ENCODE data around the gene NOTUM.
"Not testable (repeated sequence)": the region's sequence is repeated elsewhere in the genome, so short reads cannot be mapped to it uniquely, and the experiment has no call there.

The NOTUM gene

GRCh38 chr17:81956607-81957589 is 4.1 kb downstream of the NOTUM start:
- no peak for DNase-seq

DNA sequence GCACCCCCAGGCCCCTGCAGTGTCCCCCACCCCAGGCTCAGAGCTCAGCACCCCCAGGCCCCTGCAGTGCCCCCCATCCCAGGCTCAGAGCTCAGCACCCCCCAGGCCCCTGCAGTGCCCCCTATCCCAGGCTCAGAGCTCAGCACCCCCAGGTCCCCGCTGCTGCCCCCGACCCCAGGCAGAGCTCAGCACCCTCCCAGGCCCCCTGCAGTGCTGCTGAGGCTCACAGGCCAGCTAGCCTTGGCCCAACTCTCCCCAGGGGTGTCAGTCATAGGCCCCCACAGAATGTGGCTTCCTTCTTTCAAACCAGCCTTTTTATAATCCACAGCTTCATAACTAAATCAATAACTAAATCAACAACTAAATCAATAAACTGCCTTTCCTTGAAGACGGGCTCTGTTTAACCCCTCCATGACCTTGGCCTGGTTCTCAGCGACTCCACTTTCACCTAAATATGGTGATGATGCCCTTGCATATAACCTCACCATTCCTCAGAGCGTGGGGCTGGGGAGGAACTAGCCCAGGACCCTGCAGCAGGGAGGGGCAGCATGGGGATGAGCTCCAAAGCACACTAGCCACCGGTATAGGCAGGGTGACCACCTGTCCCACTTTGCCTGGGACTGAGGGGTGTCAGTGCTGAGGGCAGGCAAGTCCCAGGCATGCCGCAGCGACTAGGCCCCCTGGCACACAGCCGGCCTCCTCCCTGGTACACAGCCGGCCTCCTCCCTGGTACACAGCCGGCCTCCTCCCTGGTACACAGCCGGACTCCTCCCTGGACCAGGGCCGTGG is 5.0 kb downstream of the NOTUM start:
- DNase-seq = no peak

DNA sequence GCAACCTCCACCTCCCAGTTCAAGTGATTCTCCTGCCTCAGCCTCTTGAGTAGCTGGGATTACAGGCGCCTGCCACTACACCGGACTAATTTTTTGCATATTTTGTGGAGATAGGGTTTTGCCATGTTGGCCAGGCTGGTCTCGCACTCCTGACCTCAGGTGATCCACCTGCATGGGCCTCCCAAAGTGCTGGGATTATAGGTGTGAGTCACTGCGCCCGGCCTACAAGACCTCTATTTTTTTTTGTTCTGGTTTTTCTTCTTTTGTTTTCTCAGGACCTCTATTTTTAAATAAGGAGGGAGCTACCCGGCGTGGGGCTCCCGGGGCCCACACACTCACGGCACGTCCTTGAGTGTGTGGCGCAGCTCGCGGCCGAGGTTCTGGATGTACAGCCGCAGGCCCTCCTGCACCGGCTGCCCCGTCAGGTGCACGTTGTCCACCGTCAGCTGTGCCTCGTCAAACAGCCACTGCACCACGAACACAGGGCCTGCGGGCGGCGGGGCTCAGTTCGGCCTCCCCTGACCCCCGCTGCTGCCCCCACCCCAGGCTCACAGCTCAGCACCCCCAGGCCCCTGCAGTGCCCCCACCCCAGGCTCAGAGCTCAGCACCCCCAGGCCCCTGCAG is 5.8 kb downstream of the NOTUM start:
- no peak for DNase-seq

DNA sequence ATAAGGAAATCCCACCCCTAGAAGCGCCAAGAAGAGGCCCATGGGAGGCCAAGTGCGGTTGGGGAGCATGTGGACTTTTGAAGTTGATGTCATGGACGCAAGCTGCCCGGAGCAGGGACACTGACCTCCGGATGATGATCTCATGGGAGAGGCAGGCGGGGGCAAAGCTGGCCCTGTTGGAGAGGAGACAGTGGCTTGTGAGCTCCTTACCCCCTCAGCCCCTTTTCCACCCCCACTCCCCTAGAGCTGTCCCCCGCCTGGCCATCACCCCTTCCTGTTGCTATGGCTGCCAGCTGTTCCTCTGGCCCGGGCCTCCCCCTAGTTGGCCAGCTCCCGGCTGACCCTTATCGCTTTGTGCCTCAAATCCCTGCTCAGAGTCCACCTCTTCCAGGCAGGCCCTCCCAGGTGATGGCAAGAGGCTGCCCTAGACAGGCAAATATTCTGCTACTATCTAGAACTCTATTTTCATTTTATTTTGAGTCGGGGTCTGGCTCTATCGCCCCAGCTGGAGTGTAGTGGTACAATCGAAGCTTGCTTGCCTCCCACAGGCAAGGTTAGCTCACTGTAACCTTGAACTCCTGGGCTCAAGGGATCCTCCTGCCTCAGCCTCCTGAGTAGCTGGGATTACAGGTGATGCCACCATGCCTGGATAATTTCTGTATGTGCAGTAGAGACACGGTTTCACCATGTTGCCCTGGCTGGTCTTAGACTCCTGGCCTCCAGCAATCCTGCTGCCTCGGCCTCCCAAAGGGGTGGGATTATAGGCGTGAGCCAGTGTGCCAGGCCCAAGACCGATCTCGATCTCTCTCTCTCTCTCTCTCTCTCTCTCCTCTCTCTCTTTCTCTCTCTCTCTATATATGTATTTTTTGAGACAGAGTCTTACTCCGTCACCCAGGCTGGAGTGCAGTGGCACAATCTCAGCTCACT is 6.6 kb downstream of the NOTUM start:
- no peak for DNase-seq

GRCh38 chr17:81953443-81953842 is 7.5 kb downstream of the NOTUM start:
- DNase-seq = not testable (repeated sequence)

- no peak for DNase-seq
Observed at GRCh38 chr17:81952792-81953228, 8.2 kb downstream of the NOTUM start.

DNA sequence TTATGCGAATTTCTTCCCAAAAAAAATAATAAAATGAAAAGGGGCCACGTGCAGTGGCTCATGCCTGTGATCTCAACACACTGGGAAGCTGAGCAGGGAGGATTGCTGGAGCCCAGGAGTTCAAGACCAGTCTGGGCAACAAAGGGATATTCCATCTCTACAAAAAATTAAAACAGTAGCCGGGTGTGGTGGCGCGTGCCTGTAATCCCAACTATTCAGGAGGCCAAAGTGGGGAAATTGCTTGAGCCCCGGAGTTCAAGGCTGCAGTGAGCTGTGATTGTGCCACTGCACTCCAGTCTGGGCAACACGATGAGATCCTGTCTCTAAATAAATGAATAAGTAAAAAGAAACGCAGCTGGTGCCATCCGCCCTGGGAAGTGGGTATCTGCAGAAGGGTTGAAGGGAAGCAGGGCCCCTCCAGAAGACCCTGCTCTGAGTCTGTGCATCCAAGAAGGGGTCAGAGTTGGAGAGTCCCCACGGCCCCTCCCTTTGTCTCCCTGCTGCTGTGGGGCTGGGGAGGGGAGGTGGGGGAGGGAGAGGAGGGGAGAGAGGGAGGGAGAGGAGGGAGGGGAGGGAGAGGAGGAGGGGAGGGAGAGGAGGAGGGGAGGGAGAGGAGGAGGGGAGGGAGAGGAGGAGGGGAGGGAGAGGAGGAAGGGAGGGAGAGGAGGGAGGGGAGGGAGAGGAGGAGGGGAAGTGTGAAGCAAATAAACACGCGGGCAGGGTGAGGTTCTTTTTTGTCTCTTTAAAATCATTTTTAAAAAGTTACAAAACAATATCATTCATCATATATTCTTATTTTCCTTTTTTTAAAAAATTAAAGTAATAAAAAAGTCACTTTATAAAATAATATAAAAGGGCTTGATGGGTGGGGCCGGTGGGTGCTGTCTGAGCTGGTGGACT is 9.0 kb downstream of the NOTUM start:
- no peak for DNase-seq

DNA sequence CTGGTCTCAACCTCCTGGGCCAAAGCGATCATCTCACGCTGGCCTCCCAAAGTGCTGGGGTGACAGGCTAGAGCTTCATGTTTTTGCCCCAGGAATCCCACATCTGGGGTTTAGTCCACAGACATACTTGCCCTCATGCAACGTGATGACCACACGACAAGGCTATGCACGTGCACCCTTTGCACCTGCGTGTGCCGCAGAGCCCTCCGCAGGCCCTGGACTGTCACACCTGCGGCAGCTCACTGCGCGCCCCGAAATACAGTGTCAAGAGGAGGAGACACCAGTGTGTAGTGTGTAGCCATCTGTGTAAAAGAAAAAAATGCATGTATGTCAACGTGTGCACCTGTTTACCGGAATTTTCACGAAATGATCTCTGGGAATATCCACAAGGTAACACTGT is 10.5 kb downstream of the NOTUM start:
- no peak for DNase-seq

- no peak for DNase-seq
Observed at GRCh38 chr17:81948635-81949378, 12.2 kb downstream of the NOTUM start.

DNA sequence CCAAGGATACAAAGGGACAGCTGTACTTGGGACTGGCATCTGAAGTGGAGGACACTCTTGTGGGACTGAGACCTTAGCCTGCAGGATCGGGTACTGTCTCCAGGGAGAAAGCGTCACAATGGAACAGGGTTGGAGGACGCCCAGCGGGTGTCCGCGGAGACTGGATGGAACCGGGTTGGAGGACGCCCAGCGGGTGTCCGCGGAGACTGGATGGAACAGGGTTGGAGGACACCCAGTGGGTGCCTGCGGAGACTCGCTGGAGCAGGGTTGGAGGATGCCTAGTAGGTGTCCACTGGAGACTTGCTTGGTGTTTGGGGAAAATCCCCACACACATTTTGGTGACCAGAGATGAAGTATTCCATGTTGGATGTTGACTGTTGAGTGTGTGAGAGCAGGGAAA is 13.8 kb downstream of the NOTUM start, which contains the start of gene MYADML2:
Gene MYADML2, minus strand, starts transcription at position 45 of the 400 bp plus-strand sequence. CDS start 5,492 bp downstream, outside the sequence.
- DNase-seq = no peak

GRCh38 chr17:81944858-81945257 is 16.1 kb downstream of the NOTUM start:
- no peak for DNase-seq

DNA sequence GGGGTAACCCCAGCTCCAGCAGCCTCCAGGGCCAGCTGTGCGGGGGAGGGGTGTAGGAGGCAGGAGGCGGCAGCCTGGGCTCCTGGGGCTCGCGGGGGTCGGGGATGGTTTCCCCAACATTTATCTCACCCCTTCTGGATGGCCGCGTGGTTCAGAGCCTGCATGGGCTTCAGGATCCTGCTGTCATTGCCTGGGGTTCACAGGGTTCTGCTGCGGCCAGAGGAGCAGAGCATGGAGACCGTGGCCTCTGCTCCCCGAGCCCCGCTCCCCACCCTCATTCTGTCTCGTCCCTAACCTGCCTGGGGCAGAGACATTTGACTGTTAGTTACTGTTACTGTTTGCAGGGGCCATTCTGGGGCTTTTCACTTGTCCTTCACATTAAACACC is 18.8 kb downstream of the NOTUM start:
- no peak for DNase-seq

- no peak for DNase-seq
Observed at GRCh38 chr17:81941484-81942166, 19.4 kb downstream of the NOTUM start.

GRCh38 chr17:81940538-81941483 is 20.2 kb downstream of the NOTUM start:
- no peak for DNase-seq

DNA sequence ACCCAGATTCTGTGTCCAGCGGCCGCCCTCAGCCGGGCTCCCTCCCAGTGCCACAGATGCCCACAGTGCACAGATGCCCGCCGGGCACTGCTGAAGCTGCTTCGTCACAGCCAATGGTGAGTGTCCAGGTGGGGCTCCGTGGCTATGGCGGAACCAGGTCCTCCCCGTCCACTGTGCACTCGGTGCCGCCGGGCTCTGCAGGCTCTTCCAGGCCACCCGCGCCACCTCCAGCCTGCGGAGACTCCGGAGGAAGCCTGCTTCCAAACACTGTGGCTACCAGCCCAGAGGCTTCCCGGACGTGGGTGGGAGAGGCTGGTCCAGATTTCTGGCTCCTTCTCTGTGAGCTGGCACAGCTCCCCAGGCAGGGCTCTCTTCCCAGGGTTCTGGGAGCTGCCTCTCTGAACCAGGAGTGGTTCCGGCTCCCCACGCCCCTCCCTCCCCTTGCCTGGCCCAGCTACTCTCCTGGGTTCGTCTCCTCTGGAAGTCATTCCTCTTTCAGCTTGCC is 21.1 kb downstream of the NOTUM start:
- no peak for DNase-seq

- DNase-seq = no peak
Observed at GRCh38 chr17:81939218-81939617, 21.8 kb downstream of the NOTUM start.

GRCh38 chr17:81935709-81936084 is 25.3 kb downstream of the NOTUM start:
- DNase-seq = no peak

All from activated CD4-positive, alpha-beta T cell treated with anti-CD3 and anti-CD28 coated beads, Interleukin-2, amount 50 U/mL, for 16 hours (primary cell).